ENCODE measurements around the gene LRMDA. TPM values are rescaled to one million over a fixed set of nuclear protein-coding genes. Genes with fewer than 3 reads are reported as not detected.

LRMDA gene
- total RNA-seq, 1 donor from 2014 or later: 5.2 TPM

DNA sequence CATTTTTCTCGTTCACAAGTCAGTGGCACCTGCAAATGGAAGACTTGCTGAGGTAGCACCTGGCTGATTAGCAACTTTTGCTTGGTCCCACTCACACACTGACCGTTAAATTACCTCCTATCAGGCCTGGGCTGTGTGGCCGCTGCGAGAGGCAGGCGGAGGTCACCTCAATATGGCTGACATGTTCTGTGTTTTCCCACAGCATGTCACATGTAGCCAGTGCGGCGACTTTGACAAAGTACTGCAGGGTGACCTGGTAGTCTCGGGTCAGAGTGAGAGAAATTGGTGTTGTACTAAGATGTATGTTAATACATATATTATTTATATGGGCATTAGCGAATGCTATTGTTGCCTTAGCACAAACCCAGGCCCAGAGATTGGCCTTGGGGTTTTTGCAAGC is 307.5 kb downstream of the LRMDA start:
- H2AFZ ChIP-seq (replicated peaks): no peak overlapping the region
- H3K4me3 ChIP-seq: no peak overlapping the region
- H3K27ac ChIP-seq: no peak overlapping the region
- Mint-ChIP-seq H3K4me1 (peaks cover 14% of the 10 kb centered on the region), H3K4me3 (no peak overlapping the region), H3K36me3 (no peaks in the 10 kb centered on the region), H3K27ac (no peak overlapping the region), H3K27me3 (ENCODE audit: insufficient read depth, low read depth) (peaks cover 4% of the 10 kb centered on the region), H3K9me3 (no peaks in the 10 kb centered on the region)
- no peaks in the 10 kb centered on the region for H3K36me3 ChIP-seq
- H3K4me1 ChIP-seq: peaks cover 19% of the 10 kb centered on the region
- no peaks in the 10 kb centered on the region for H4K20me1 ChIP-seq (ENCODE audit: low read depth)
- no peaks in the 10 kb centered on the region for H3K27me3 ChIP-seq
- no peak for DNase-seq (ENCODE audit: low spot score)
- no peaks in the 10 kb centered on the region for H3K79me2 ChIP-seq (ENCODE audit: low read depth)
- H3K9ac ChIP-seq: no peak overlapping the region
- H3F3A ChIP-seq (ENCODE audit: low read depth): no peaks in the 10 kb centered on the region
- H3K4me2 ChIP-seq: no peak overlapping the region
- no peaks in the 10 kb centered on the region for H3K9me3 ChIP-seq (ENCODE audit: low read depth)
- TF ChIP-seq EZH2phosphoT487 (IDR thresholded peaks at IDR 0.05) (no peak), EZH2 (IDR thresholded peaks at IDR 0.05) (no peak)
- TF ChIP-seq, protein P1, sequence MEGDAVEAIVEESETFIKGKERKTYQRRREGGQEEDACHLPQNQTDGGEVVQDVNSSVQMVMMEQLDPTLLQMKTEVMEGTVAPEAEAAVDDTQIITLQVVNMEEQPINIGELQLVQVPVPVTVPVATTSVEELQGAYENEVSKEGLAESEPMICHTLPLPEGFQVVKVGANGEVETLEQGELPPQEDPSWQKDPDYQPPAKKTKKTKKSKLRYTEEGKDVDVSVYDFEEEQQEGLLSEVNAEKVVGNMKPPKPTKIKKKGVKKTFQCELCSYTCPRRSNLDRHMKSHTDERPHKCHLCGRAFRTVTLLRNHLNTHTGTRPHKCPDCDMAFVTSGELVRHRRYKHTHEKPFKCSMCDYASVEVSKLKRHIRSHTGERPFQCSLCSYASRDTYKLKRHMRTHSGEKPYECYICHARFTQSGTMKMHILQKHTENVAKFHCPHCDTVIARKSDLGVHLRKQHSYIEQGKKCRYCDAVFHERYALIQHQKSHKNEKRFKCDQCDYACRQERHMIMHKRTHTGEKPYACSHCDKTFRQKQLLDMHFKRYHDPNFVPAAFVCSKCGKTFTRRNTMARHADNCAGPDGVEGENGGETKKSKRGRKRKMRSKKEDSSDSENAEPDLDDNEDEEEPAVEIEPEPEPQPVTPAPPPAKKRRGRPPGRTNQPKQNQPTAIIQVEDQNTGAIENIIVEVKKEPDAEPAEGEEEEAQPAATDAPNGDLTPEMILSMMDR (IDR thresholded peaks at IDR 0.05): no peak

DNA sequence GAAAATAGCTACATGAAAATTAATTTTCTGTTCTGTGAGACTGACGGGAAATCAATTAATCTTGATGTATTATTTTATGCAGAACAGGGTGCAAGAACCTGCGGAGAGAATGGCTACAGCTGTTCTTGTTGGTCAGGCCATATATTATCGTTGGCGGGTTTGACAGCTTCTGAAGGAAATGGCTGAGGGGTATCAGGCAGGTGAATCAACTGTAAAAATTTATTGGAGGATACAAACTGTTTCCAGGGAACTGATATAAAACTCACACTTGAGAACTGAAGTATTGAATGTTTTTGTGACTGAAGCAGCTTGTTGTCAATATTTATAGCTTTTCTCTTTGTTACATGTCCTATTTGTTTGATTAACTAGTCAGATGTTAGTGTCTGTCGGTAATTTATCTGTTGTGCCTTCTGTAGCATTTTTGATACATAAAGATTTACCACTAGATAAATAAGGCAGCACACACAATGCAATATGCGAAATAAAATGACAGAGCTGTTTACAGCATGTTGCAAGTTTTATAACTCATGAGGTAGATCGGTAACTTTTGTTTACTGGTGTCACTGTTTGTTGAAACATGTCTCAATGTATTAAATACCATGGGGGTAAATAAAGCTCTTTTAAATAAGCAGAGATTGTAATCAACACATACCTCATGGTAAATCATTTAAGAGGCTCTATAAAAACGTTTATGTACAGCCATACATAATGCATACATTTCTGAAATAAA is 308.2 kb downstream of the LRMDA start:
- TF ChIP-seq EZH2 (IDR thresholded peaks at IDR 0.05): no peak
- TF ChIP-seq, protein P1 (IDR thresholded peaks at IDR 0.05): no peak
- no peak for TF ChIP-seq EZH2phosphoT487 (IDR thresholded peaks at IDR 0.05)
- no peak overlapping the region for H2AFZ ChIP-seq (replicated peaks)
- no peak overlapping the region for H3K9ac ChIP-seq
- DNase-seq (ENCODE audit: low spot score): no peak
- H3K9me3 Mint-ChIP-seq: no peaks in the 10 kb centered on the region
- H4K20me1 ChIP-seq (ENCODE audit: low read depth): no peaks in the 10 kb centered on the region
- H3K4me1 ChIP-seq: peaks cover 19% of the 10 kb centered on the region
- H3K4me3 ChIP-seq: no peak overlapping the region
- no peaks in the 10 kb centered on the region for H3K9me3 ChIP-seq (ENCODE audit: low read depth)
- no peak overlapping the region for H3K4me2 ChIP-seq
- H3K27ac Mint-ChIP-seq: no peak overlapping the region
- peaks cover 4% of the 10 kb centered on the region for H3K27me3 Mint-ChIP-seq (ENCODE audit: insufficient read depth, low read depth)
- H3K36me3 ChIP-seq: no peaks in the 10 kb centered on the region
- H3K27ac ChIP-seq: no peak overlapping the region
- H3K36me3 Mint-ChIP-seq: no peaks in the 10 kb centered on the region
- H3K4me1 Mint-ChIP-seq: peaks cover 14% of the 10 kb centered on the region
- H3K79me2 ChIP-seq (ENCODE audit: low read depth): no peaks in the 10 kb centered on the region
- H3K4me3 Mint-ChIP-seq: no peak overlapping the region
- no peaks in the 10 kb centered on the region for H3K27me3 ChIP-seq
- no peaks in the 10 kb centered on the region for H3F3A ChIP-seq (ENCODE audit: low read depth)

DNA sequence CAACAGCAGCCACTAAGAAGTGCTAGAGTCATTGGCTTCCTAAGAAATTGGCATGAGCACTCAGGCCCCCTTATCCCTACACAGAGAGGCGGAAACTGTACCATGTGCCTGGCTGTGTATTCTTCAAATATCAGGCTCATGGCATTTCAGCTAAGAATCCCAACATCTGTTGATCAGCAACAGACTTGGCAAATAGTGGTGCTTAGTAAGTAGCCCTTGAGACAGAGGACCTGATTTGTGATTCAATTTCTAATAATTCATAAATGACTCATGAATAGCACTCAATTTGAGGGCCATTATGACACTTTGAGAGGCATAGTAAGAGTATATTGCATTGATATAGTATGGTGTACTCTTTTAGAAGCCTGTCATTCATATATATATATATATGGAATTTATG is 309.1 kb downstream of the LRMDA start:
- peaks cover 18% of the 10 kb centered on the region for H3K4me1 ChIP-seq
- H3K9me3 Mint-ChIP-seq: no peaks in the 10 kb centered on the region
- no peaks in the 10 kb centered on the region for H4K20me1 ChIP-seq (ENCODE audit: low read depth)
- no peaks in the 10 kb centered on the region for H3K27me3 ChIP-seq
- no peak overlapping the region for H3K4me3 ChIP-seq
- H2AFZ ChIP-seq (replicated peaks): no peak overlapping the region
- no peak for DNase-seq (ENCODE audit: low spot score)
- no peak overlapping the region for H3K4me3 Mint-ChIP-seq
- no peaks in the 10 kb centered on the region for H3F3A ChIP-seq (ENCODE audit: low read depth)
- H3K4me2 ChIP-seq: no peak overlapping the region
- no peak overlapping the region for H3K27ac ChIP-seq
- H3K27ac Mint-ChIP-seq: no peak overlapping the region
- no peaks in the 10 kb centered on the region for H3K79me2 ChIP-seq (ENCODE audit: low read depth)
- peaks cover 14% of the 10 kb centered on the region for H3K4me1 Mint-ChIP-seq
- no peak for TF ChIP-seq EZH2phosphoT487 (IDR thresholded peaks at IDR 0.05)
- no peak for TF ChIP-seq EZH2 (IDR thresholded peaks at IDR 0.05)
- TF ChIP-seq, protein P1 (IDR thresholded peaks at IDR 0.05): no peak
- no peaks in the 10 kb centered on the region for H3K36me3 ChIP-seq
- H3K27me3 Mint-ChIP-seq (ENCODE audit: insufficient read depth, low read depth): peaks cover 4% of the 10 kb centered on the region
- no peak overlapping the region for H3K9ac ChIP-seq
- H3K36me3 Mint-ChIP-seq: no peaks in the 10 kb centered on the region
- no peaks in the 10 kb centered on the region for H3K9me3 ChIP-seq (ENCODE audit: low read depth)

All from neural progenitor cell (in vitro differentiated cells).